ENCODE results near the gene CACNB4. TPM values are rescaled to one million over a fixed set of nuclear protein-coding genes. Genes with fewer than 3 reads are reported as not detected.

The CACNB4 gene
- total RNA-seq, 1 donor: 4.3 TPM

- H3K27me3 ChIP-seq (ENCODE audit: insufficient read depth, low read length): no peaks in the 10 kb centered on the region
- no peak overlapping the region for H3K4me2 ChIP-seq (ENCODE audit: insufficient read depth, low read length)
- no peak overlapping the region for H3K4me3 ChIP-seq (ENCODE audit: insufficient read depth, low read length)
- no peaks in the 10 kb centered on the region for H3K9me3 ChIP-seq (ENCODE audit: low read depth, low read length)
- H3K4me1 ChIP-seq (ENCODE audit: insufficient read depth, low read length): no peaks in the 10 kb centered on the region
- no peaks in the 10 kb centered on the region for H3K79me2 ChIP-seq (ENCODE audit: insufficient read depth, low read length)
- no peaks in the 10 kb centered on the region for H4K20me1 ChIP-seq (ENCODE audit: insufficient read depth, low read length)
- TF ChIP-seq CTCF (IDR thresholded peaks at IDR 0.05; ENCODE audit: extremely low read depth, low read depth, low read length): no peak
- no peaks in the 10 kb centered on the region for H3K36me3 ChIP-seq (ENCODE audit: insufficient read depth, low read length)
- no peak overlapping the region for H2AFZ ChIP-seq (ENCODE audit: low read length)
- DNase-seq (ENCODE audit: insufficient read length, low spot score, missing footprints): no peak
- H3K27ac ChIP-seq (ENCODE audit: low read depth, low read length): no peak overlapping the region
Observed at GRCh38 chr2:151860210-151860609, 238.6 kb downstream of the CACNB4 start.

GRCh38 chr2:151857650-151858049 lies 241.2 kb downstream of the CACNB4 start:
- no peak overlapping the region for H3K4me3 ChIP-seq (ENCODE audit: insufficient read depth, low read length)
- no peak overlapping the region for H3K4me2 ChIP-seq (ENCODE audit: insufficient read depth, low read length)
- no peak overlapping the region for H3K27ac ChIP-seq (ENCODE audit: low read depth, low read length)
- H2AFZ ChIP-seq (ENCODE audit: low read length): no peak overlapping the region
- no peaks in the 10 kb centered on the region for H3K36me3 ChIP-seq (ENCODE audit: insufficient read depth, low read length)
- H3K9me3 ChIP-seq (ENCODE audit: low read depth, low read length): no peaks in the 10 kb centered on the region
- DNase-seq (ENCODE audit: insufficient read length, low spot score, missing footprints): no peak
- H4K20me1 ChIP-seq (ENCODE audit: insufficient read depth, low read length): no peaks in the 10 kb centered on the region
- no peaks in the 10 kb centered on the region for H3K79me2 ChIP-seq (ENCODE audit: insufficient read depth, low read length)
- no peak for TF ChIP-seq CTCF (IDR thresholded peaks at IDR 0.05; ENCODE audit: extremely low read depth, low read depth, low read length)
- no peaks in the 10 kb centered on the region for H3K4me1 ChIP-seq (ENCODE audit: insufficient read depth, low read length)
- no peaks in the 10 kb centered on the region for H3K27me3 ChIP-seq (ENCODE audit: insufficient read depth, low read length)

- Histone ChIP-seq H3K27me3 (ENCODE audit: insufficient read depth, low read length) (no peaks in the 10 kb centered on the region), H3K4me3 (ENCODE audit: insufficient read depth, low read length) (no peak overlapping the region), H3K4me1 (ENCODE audit: insufficient read depth, low read length) (no peaks in the 10 kb centered on the region), H3K9me3 (ENCODE audit: low read depth, low read length) (no peaks in the 10 kb centered on the region), H3K4me2 (ENCODE audit: insufficient read depth, low read length) (no peak overlapping the region), H4K20me1 (ENCODE audit: insufficient read depth, low read length) (no peaks in the 10 kb centered on the region), H2AFZ (ENCODE audit: low read length) (no peak overlapping the region), H3K27ac (ENCODE audit: low read depth, low read length) (no peak overlapping the region), H3K79me2 (ENCODE audit: insufficient read depth, low read length) (no peaks in the 10 kb centered on the region), H3K36me3 (ENCODE audit: insufficient read depth, low read length) (no peaks in the 10 kb centered on the region)
- TF ChIP-seq CTCF (IDR thresholded peaks at IDR 0.05; ENCODE audit: extremely low read depth, low read depth, low read length): no peak
- no peak for DNase-seq (ENCODE audit: insufficient read length, low spot score, missing footprints)
Observed at GRCh38 chr2:151855111-151855510, 243.7 kb downstream of the CACNB4 start.

GRCh38 chr2:151853070-151853758 lies 245.6 kb downstream of the CACNB4 start:
- Histone ChIP-seq H3K4me3 (ENCODE audit: insufficient read depth, low read length) (no peak overlapping the region), H3K36me3 (ENCODE audit: insufficient read depth, low read length) (no peaks in the 10 kb centered on the region), H3K27ac (ENCODE audit: low read depth, low read length) (no peak overlapping the region), H4K20me1 (ENCODE audit: insufficient read depth, low read length) (no peaks in the 10 kb centered on the region), H3K79me2 (ENCODE audit: insufficient read depth, low read length) (no peaks in the 10 kb centered on the region), H3K27me3 (ENCODE audit: insufficient read depth, low read length) (no peaks in the 10 kb centered on the region), H3K4me1 (ENCODE audit: insufficient read depth, low read length) (no peaks in the 10 kb centered on the region), H3K4me2 (ENCODE audit: insufficient read depth, low read length) (no peak overlapping the region), H2AFZ (ENCODE audit: low read length) (no peak overlapping the region), H3K9me3 (ENCODE audit: low read depth, low read length) (no peaks in the 10 kb centered on the region)
- DNase-seq (ENCODE audit: insufficient read length, low spot score, missing footprints): no peak
- no peak for TF ChIP-seq CTCF (IDR thresholded peaks at IDR 0.05; ENCODE audit: extremely low read depth, low read depth, low read length)
